Glomerular visceral epithelial cell (primary cell): Measurements from ENCODE around the gene DUSP12.
A peak's percentile ranks its signal among the peaks of the same experiment; 100 is the strongest.
"Not testable (repeated sequence)": the region's sequence is repeated elsewhere in the genome, so short reads cannot be mapped to it uniquely, and the experiment has no call there.

Experiments
- DNase-seq: peaks from one replicate; pipeline ENCODE4 v3.0.0-alpha.2; 2016; ENCODE audit errors: extremely low spot score

Gene DUSP12, protein sequence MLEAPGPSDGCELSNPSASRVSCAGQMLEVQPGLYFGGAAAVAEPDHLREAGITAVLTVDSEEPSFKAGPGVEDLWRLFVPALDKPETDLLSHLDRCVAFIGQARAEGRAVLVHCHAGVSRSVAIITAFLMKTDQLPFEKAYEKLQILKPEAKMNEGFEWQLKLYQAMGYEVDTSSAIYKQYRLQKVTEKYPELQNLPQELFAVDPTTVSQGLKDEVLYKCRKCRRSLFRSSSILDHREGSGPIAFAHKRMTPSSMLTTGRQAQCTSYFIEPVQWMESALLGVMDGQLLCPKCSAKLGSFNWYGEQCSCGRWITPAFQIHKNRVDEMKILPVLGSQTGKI

DNA sequence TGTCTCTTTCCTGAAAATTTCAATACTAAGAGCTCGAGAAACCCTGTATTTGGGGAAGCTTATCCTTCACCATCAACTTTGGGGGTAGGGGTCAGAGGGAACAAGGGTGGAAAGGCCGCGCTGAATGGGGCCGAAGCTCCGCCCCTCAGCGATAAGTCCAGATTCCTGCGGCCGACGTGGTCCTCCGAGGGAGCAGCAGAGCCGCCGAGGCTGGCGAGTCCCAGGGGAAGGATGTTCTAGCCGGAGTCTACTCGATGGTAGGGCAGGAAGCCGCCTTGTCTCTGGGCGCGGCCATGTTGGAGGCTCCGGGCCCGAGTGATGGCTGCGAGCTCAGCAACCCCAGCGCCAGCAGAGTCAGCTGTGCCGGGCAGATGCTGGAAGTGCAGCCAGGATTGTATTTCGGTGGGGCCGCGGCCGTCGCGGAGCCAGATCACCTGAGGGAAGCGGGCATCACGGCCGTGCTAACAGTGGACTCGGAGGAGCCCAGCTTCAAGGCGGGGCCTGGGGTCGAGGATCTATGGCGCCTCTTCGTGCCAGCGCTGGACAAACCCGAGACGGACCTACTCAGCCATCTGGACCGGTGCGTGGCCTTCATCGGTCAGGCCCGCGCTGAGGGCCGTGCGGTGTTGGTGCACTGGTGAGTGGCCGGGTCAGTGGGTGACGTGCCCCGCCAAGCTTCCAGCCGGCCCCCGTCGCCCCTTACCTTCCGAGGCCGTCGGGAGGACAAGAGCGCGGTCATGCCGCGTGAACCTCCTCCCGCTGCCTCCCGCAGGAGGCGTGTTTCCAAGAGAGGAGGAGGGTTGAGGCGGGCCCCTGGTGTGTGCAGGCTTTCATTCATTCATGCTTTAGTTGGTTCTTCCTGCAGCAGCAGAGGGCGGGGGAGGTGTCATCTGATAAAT is at the start of gene DUSP12:
TSS of gene DUSP12 (plus strand) at position 278 of the 899 bp plus-strand sequence. CDS start at position 294, 16 bp downstream.
- peak; percentile 96 for DNase-seq

GRCh38 chr1:161702250-161702649 is 47.3 kb upstream of the DUSP12 start:
- DNase-seq: peak; percentile 30

DNA sequence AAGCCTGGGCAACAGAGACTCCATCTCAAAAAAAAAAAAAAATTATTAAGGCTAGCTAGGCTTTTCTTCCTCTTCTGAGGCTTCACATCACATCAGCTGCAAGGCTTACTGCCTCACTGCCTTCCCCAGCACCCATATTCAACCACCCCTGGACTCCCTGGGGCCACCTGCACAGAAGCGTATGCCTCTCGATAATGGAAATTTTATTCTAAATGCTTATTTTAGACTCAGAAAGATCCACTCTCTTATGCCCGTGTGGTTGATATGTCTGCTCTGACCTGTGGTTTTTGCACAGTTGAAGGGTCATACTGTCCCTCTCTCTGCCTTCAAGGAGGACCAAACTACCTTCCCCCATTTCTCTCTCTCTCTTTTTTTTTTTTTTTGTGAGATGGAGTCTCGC is 44.0 kb upstream of the DUSP12 start:
- DNase-seq: no peak

DNA sequence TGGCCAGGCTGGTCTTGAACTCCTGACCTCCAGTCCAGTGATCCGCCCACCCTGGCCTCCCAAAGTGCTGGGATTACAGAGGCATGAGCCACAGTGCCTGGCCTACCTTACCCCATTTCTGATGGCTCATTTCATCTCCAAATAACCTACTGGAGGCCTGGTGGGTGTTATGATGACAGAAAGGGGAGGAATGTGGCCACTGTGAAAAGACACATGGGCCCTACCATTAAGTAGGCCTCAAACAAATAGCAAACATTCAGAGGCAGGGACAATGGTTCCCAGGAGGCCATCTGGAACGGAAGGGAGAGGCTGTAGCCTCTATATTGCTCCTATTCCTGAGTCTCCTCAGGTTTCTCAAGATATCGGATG is 43.5 kb upstream of the DUSP12 start:
- DNase-seq: no peak

GRCh38 chr1:161706482-161707347 is 42.9 kb upstream of the DUSP12 start, which contains the start of gene FCRLA:
FCRLA (plus strand) TSS chr1:161707229; CDS start chr1:161707265, 36 bp downstream.
- peak; percentile 72 for DNase-seq

- DNase-seq: no peak
Measured at GRCh38 chr1:161707503-161707902, 42.1 kb upstream of the DUSP12 start.

- DNase-seq: no peak
Measured at GRCh38 chr1:161709373-161709772, 40.2 kb upstream of the DUSP12 start.

DNA sequence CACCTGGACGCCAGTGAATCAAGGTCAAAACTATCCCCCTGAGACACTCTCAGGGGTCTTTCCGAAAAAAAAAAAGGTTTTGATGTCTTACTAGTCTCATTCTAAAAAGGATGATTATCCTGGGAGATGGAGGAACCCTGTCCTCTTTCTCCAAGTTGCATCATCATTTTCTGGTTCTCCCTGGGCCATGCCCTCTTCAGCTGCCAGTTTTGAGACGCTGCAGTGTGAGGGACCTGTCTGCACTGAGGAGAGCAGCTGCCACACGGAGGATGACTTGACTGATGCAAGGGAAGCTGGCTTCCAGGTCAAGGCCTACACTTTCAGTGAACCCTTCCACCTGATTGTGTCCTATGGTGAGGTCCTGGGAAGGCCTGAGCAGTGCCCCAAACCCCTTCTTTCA is 39.0 kb upstream of the DUSP12 start:
- DNase-seq: no peak

DNA sequence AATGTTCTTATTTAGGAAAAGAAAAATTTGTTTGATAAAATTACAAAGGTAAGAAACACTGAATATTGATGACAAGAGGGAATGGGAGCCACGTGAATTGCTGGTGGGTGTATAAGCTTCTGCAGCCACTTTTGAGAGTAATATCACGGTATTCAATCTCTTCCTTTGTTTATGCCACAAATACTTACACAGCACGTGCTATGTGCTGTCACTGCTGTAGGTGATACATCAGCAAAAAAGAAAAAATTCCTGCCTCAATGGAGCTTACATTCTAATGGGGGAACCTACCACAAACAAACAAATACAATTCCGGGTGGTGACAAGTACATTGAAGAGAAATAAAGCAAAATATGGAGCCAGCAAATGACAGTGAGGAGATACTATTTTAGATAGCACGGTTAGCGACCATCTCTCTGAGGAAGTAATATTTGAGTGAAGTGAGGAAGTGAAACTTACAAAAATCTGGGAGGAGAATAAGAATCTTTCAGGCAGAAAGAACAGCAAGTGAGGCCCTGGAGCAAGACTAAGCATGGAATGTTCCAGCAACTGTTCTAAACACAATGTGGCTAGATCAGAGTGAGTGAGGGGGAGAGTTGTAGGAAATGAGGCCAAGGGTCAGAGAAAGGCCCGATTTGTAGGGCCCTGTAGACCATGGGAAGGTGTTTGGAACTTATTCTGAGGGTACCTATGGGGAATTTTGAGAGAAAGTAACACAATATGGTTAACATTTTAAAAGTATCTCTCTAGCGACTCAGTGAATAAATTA is 30.8 kb upstream of the DUSP12 start:
- no peak for DNase-seq

- DNase-seq: no peak
Measured at GRCh38 chr1:161719325-161719611, 30.3 kb upstream of the DUSP12 start.

GRCh38 chr1:161720422-161720821 is 29.2 kb upstream of the DUSP12 start:
- DNase-seq: no peak

DNA sequence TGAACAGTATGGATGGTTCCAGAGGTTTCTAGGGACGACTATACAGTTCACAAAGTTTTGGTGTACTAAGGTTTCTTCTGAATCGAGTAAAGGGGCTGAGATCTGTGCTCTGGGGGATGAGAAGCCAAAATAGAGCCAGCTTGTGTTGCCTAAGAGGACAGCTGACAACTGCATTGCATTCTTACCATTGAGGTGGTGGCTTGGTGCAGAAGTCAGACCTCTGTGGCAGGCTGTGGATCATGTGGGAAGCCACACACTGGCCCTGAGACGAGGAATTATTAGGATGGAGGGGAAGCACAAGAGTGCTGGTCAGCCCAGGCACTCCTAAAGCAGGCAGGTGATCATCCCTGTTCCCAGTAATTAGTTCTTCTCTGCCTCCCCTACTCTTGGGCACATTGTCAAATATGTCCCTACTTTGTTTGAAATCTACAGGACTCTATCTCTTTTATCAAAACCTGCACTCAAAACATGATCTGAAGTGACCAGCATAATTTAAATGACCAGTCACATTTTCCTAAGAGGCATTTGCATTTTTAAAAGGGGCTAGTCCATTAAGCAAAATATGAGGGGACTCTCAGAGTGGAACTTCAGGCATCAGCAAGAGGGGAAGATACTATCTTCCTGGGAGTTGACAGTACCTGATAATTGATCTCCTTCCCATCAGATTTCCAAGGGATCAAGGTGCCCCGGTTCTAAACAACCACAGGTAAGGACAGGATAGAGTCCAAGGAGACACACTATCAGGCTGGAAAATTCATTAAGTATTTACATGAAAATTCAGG is 28.4 kb upstream of the DUSP12 start, which contains the start of gene FCRLB:
TSS of gene FCRLB (plus strand) at position 589 of the 782 bp plus-strand sequence. CDS start 1,129 bp downstream, outside the sequence.
- DNase-seq: no peak

GRCh38 chr1:161721738-161722343 is 27.7 kb upstream of the DUSP12 start:
- DNase-seq: peak; percentile 78

DNA sequence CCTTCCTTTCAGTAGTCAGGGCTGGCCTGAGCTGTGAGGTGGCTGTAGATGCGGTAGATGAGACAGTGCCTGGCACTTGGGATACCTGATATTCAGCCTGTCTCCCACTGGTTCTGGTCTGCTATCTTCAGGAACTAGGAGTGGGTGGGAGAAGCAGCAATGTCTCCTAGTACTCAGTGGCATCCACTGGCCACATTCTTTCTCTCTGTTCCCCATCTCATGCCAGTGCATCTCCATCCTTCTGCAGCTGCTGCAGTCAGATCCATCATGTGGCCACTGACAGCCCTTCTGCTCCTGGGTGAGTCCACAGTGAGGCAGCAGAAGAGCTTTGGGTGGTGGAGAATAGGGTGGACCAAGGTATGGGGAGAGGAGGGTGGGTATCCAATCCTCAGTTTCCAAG is 27.2 kb upstream of the DUSP12 start:
- DNase-seq: no peak

DNA sequence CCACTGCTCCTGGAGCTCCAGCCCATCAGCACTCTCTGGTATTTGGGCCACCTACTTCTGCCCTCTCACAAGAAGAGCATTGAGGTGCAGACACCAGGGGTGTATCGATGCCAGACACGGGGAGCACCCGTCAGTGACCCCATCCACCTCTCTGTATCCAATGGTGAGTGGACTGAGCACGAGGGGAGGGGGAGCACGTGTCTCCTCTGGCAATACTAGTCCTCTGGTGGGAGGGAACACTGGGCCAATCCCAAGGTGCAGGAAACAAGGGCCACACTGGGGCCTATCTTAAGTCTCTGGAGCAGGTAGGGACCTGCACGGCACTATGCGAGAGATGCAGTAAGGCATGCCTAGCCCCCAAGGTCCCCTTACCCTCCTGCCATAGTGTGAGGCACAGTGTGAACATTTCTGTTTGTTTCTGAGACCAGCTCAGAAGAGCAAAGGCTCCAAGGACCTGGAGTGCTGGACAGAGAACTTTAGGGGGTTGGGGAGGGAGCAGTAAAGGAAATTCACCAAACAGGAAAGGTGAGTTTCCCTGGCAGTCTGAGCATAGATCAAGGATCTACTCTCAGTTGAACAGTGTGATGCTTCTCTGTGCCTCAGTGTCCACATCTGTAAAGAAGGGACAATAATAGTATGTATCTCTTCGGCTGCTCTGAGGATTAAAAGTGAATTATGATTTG is 26.0 kb upstream of the DUSP12 start:
- no peak for DNase-seq

- not testable (repeated sequence) for DNase-seq
Measured at GRCh38 chr1:161725258-161725907, 24.2 kb upstream of the DUSP12 start.

DNA sequence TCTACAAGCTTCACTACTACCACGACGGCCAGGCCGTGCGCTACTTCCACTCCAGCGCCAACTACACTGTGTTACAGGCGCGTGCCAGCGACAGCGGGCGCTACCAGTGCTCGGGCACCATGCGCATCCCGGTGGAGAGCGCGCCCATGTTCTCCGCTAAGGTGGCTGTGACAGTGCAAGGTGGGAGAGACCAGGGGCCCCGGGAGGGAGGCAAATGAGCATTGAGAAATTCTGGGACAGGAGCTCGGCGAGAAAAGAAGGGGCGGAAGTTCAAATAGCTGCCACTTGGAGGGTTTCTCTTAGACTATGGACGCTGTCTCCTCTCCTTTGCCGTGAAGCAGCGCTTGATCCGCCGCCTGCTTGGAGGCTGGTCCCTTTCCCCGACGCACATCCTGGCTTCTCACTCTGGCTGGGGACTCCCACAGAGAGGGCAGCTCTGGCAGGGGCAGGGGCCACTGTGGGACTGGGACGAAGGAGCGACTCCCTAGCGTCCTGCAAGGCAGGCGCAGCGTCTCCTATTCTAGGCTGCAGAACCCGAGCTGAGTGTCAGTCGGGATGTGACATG is 23.6 kb upstream of the DUSP12 start:
- DNase-seq: peak; percentile 41

DNA sequence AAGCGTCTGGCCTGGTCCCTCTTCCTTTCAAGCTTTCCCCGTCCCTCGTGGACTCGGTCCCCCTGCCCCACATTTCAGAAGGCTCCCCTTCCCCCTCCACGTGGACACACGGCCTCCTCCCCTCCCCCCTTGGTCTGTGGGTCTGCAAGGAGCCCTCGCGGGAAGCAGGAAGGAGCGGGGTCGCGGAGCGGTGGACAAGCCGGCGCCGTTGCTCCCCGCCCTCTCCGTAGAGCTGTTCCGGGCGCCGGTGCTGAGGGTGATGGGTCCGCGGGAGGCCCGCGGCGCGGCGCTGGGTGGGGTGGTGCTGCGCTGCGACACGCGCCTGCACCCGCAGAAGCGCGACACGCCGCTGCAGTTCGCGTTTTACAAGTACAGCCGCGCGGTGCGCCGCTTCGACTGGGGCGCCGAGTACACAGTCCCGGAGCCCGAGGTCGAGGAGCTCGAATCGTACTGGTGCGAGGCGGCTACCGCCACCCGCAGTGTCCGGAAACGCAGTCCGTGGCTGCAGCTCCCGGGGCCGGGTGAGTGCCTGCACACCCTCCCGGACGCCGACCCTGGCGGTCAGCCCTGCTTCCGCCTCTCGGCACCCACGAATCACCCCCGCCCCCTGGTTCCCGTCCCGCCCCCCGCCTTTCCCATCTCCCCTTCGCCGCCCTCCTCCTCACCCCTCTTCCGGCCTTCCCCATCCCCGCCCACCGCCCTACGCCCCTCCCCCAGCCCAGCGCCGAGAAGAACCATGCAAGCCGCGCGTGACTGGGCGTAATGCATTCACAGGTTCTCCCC is 22.9 kb upstream of the DUSP12 start:
- DNase-seq: peak; percentile 86
